PFSK-1 (cell line): Measurements from ENCODE around the gene SLC16A7.

Experiments
- FOXP2 ChIP-seq: optimal IDR thresholded peaks from 2 replicates; pipeline ENCODE3; 2011; ENCODE audit warnings: borderline replicate concordance, control low read depth, inconsistent platforms; ENCODE audit not compliant: insufficient read depth; ENCODE audit errors: extremely low read length, extremely low read depth
- POLR2AphosphoS5 ChIP-seq: IDR thresholded peaks from 2 replicates; pipeline ENCODE4 v1.6.1; 2012; ENCODE audit warnings: low read depth, mild to moderate bottlenecking, control low read depth, low read length, moderate library complexity
- REST ChIP-seq, 2 experiments: IDR thresholded peaks; 2 replicates each; pipeline versions ENCODE4 v1.6.1 to v1.8.0; 2011 to 2012; ENCODE audit warnings: low read depth in 2 of 2, low read length in 2 of 2, control low read depth in 1 of 2, inconsistent platforms in 1 of 2, mild to moderate bottlenecking in 1 of 2, moderate library complexity in 1 of 2; ENCODE audit not compliant: insufficient read depth in 1 of 2
- SIN3A ChIP-seq: IDR thresholded peaks from 2 replicates; pipeline ENCODE4 v1.6.1; 2012; ENCODE audit warnings: mild to moderate bottlenecking, low read length, moderate library complexity, borderline replicate concordance; ENCODE audit not compliant: insufficient read depth
- TAF1 ChIP-seq: IDR thresholded peaks from 2 replicates; pipeline ENCODE4 v1.6.1; 2012; ENCODE audit warnings: low read length, control low read depth, borderline replicate concordance; ENCODE audit not compliant: insufficient read depth

SLC16A7 gene

DNA sequence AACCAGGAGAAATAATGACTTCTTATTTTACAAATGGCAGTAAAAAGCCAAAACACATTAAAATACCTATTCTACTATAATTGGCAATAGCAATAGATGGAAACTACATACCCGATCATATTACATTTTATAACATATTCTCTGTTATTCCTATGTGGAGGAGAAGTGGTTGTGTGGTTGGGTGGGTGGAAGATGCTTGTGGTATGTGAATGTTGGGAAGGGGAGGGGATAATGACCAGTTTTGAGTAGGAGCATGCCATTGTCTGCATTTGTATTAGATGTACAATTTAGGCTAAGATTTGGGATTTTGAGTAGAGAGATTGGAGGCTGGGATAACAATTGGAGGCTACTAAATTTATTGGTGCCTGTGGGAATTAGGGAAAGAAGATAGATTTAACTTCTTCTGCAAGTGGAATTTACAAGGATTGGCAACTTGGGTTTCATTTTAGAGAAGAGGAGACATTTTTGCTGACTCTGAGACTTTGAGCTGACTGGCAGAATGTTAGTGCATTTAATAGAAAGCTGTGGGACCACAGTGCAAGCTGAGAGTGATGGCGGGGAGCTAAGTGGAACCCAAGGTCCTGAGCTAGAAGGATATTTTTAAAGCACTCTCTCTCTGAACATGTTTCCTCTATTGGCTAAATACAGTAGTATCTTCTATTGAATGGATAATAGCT is 65.2 kb downstream of the SLC16A7 start:
- TF ChIP-seq SIN3A (no peak), FOXP2 (no peak), REST (IDR thresholded peaks at IDR 0.05; ENCODE audit: insufficient read depth in 1 of 2, low read depth in 2 of 2, low read length in 2 of 2) (no peak), POLR2AphosphoS5 (no peak), TAF1 (no peak)

DNA sequence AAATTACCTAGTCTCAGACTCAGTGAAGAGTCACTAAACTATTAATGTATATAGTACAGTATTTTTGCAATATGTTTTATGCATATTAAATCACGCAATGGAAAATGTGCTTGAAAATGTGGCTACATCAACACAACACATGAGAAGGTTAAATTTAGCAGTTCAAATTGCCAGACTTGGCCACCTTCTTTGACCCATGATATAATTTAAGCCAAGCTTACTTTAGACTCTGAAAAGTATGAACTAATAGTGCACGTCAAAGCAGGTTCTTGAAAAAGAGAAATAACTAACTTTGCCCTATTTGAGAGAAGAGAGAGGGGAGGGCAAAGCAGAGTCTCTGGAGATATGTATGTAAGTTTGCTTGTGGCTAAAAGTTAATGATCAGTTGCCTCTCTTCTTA is 68.7 kb downstream of the SLC16A7 start:
- TF ChIP-seq SIN3A (no peak), REST (IDR thresholded peaks at IDR 0.05; ENCODE audit: insufficient read depth in 1 of 2, low read depth in 2 of 2, low read length in 2 of 2) (no peak), POLR2AphosphoS5 (no peak), TAF1 (no peak), FOXP2 (no peak)

- TF ChIP-seq POLR2AphosphoS5: no peak
- no peak for TF ChIP-seq FOXP2
- no peak for TF ChIP-seq TAF1
- no peak for TF ChIP-seq REST (IDR thresholded peaks at IDR 0.05; ENCODE audit: insufficient read depth in 1 of 2, low read depth in 2 of 2, low read length in 2 of 2)
- TF ChIP-seq SIN3A: no peak
These were observed 69.9 kb downstream of the SLC16A7 start for GRCh38 chr12:59665701-59666100.

DNA sequence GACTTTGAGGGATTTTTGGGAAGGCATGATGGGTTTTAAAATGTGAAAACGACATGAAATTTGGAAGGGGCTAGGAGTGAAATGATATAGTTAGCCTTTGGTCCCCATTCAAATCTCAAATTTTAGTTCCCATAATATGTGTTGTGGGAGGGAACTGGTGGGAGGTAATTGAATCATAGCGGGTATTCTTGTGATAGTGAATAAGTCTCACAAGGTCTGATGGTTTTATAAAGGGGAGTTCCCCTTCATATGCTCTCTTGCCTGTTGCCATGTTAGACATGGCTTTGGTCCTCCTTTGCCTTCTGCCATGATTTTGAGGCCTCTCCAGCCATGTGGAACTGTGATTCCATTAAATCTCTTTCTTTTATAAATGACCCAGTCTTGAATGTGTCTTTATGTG is 72.8 kb downstream of the SLC16A7 start:
- TF ChIP-seq SIN3A: no peak
- TF ChIP-seq POLR2AphosphoS5: no peak
- no peak for TF ChIP-seq FOXP2
- no peak for TF ChIP-seq REST (IDR thresholded peaks at IDR 0.05; ENCODE audit: insufficient read depth in 1 of 2, low read depth in 2 of 2, low read length in 2 of 2)
- no peak for TF ChIP-seq TAF1
